Psoas muscle (tissue), 8 donors: Measurements from ENCODE around the gene MAGI2. TPM values are rescaled to one million over a fixed set of nuclear protein-coding genes. Genes with fewer than 3 reads are reported as not detected.
A peak's percentile ranks its signal among the peaks of the same experiment; 100 is the strongest.

Experiments
- ATAC-seq, 4 donors: fragments of 200-7000 bp; cut with Tn5 transposase; one replicate each; pipeline ENCODE4 v1.9.1; 2020; ENCODE audit warnings: moderate library complexity in 3 of 4, mild to moderate bottlenecking in 2 of 4
- DNase-seq, 2 donors: peaks; one replicate each; pipeline ENCODE4 v3.0.0-alpha.2; 2020
- H3K27ac ChIP-seq: fragments of 200-600 bp; one replicate; pipeline ENCODE4 v1.8.0; 2022
- H3K27me3 ChIP-seq, 3 donors: fragments of 200-600 bp in 1 of 3; one replicate each; pipeline versions ENCODE4 v1.6.1 to v1.8.0; 2013 to 2022; ENCODE audit warnings: low read length in 2 of 3, mild to moderate bottlenecking in 2 of 3, moderate library complexity in 1 of 3; ENCODE audit not compliant: insufficient read depth in 3 of 3
- H3K36me3 ChIP-seq, 2 donors: fragments of 200-600 bp in 1 of 2; one replicate each; pipeline versions ENCODE4 v1.6.1 to v1.8.0; 2013 to 2022; ENCODE audit warnings: low read depth in 1 of 2, mild to moderate bottlenecking in 1 of 2, moderate library complexity in 1 of 2; ENCODE audit not compliant: insufficient read depth in 1 of 2
- H3K4me1 ChIP-seq: fragments of 200-600 bp; one replicate; pipeline ENCODE4 v1.8.0; 2022
- H3K4me3 ChIP-seq: fragments of 200-600 bp; one replicate; pipeline ENCODE4 v1.8.0; 2022; ENCODE audit warnings: mild to moderate bottlenecking
- H3K9me3 ChIP-seq: fragments of 200-600 bp; one replicate; pipeline ENCODE4 v1.8.0; 2022
- CTCF ChIP-seq: fragments of 200-600 bp; IDR thresholded peaks from one replicate; pipeline ENCODE4 v1.8.0; 2022; ENCODE audit warnings: antibody characterized with exemption
- WGBS, 3 donors: extraction: QIAGEN DNeasy Blood & Tissue Kit; methylation state at CpG; one replicate each; pipeline versions ENCODE4 v1.1.6 to v1.1.7; 2013; 5-methylcytosine and 5-hydroxymethylcytosine counted together
- intact Hi-C, 2 donors: fragments of 100-400 bp; cut with DNase I; formaldehyde crosslinking; loops; one replicate each; pipeline versions ENCODE4 v1.11.0 to v1.14.2; 2022
- polyA plus RNA-seq, 3 donors: library from polyadenylated mRNA; stranded (reverse); fragments of 200-250 nt; gene quantifications; one replicate each; pipeline ENCODE4 v1.2.3, GENCODE V29; 2013
- total RNA-seq, 4 donors: library from RNA; stranded (reverse); fragmentation: NEBNext Ultra II Directional in 2 of 4; extraction: Animal tissue kit (Norgen Biotek cat#: 25700) in 2 of 4; gene quantifications; one replicate each; pipeline versions ENCODE4 v1.2.1 to v1.2.4, GENCODE V29; 2021 to 2023
- donor health status: healthy with polysubstance abuse.
- donor health status: DM: no; HTN: no; CAD: no; lungs with moderate emphysema.
- donor health status: Bipolar disorder and iron deficiency.
- donor health status: healthy.
- donor health status: DM: yes; HTN: yes; CAD: no.
- donor health status: DM: no; HTN: no; CAD: no.
- donor health status: DM: no; HTN: no; CAD: no.
- donor health status: DM: yes; HTN: yes; CAD: no.

The MAGI2 gene
- total and polyA plus RNA-seq, 7 donors = 0.46 to 2.5 (median 1.4) TPM

DNA sequence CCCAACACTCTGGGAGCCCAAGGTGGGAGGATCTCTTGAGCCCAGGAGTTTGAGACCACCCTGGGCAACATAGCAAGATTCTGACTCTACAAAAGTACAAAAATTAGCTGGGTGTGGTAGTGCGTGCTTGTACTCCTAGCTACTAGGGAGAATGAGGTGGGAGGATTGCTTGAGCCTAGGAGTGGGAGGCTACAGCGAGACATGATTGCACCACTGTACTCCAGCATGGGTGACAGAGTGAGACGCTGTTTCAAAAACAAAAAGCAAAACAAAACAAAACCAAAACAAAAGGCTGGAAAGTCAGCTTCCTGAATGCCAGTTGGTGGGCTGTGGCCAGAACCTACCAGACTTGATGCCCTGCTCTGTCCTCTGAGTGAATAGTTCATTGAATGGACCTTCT lies 1412.0 kb downstream of the MAGI2 start:
- no peak for ATAC-seq
- no peak for DNase-seq
- intact Hi-C loops = no loop called here
- no peaks in the 10 kb centered on the region for H3K4me1 ChIP-seq
- TF ChIP-seq CTCF = no peak
- no peaks in the 10 kb centered on the region for H3K36me3 ChIP-seq
- no peaks in the 10 kb centered on the region for H3K27me3 ChIP-seq
- no peak overlapping the region for H3K4me3 ChIP-seq
- no peaks in the 10 kb centered on the region for H3K9me3 ChIP-seq
- 91 to 95% (median 92%) methylated on average over 3 of the region's 3 CpGs for WGBS, 3 donors
- H3K27ac ChIP-seq = no peak overlapping the region

DNA sequence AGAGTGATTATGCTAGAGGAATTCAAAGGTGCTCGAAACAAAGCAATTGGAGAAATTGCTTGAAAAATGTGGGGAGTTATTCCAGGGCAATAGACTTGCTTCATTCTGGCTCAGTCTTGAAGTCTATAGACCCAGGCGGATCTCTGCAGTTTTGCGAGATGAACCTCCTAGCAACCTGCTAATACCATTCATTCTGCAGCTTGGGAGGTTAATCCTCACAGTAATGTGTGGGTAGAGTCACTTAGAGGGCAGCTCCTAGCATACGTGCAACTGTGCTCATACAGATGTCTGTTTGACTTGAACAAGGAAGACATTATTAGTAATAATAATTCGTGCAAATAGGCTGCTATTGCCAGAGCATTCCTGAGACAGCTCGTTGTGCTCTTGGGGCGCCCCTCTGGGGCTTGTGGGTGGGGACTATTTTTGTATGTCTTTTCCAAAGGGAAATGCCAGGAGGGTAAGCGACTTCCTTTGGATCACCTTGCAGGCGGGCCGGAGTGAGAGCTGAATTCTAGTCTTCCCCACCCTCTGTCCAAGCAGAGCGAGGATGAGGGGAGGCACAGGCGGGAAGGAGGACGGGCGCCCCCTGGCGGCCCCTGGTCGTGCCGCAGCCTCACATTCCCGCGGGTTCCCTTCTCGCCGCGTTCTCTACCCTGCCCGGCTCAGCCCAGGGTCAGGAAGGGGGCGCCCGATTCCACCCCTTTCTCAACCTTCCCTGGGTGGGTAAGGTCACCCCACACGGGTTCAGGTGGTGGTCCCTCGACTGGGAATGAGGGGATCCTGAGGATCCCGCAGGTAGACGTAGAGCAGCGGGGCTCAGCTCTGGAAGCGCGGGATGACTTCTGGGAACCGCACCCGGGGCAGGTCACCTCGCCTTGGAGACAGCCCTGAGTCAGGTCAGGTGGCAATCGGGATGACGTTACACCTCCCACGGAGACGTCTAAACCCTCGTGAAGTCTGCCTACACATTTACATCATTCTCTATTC lies 1413.4 kb downstream of the MAGI2 start:
- intact Hi-C loops = no loop called here
- no peak overlapping the region for H3K27ac ChIP-seq
- 37 to 45% (median 43%) methylated on average over 40 of the region's 40 CpGs for WGBS, 3 donors
- ATAC-seq (peak in 2 of 4 donors; percentile 68 to 75), DNase-seq (peak; percentile 23 to 61)
- H3K36me3 ChIP-seq = no peaks in the 10 kb centered on the region
- no peaks in the 10 kb centered on the region for H3K4me1 ChIP-seq
- H3K4me3 ChIP-seq = no peak overlapping the region
- peak; percentile 47 for TF ChIP-seq CTCF
- no peaks in the 10 kb centered on the region for H3K9me3 ChIP-seq
- no peaks in the 10 kb centered on the region for H3K27me3 ChIP-seq

- H3K9me3 ChIP-seq = no peaks in the 10 kb centered on the region
- TF ChIP-seq CTCF = no peak
- H3K4me3 ChIP-seq = no peak overlapping the region
- H3K27ac ChIP-seq = no peak overlapping the region
- H3K4me1 ChIP-seq = no peaks in the 10 kb centered on the region
- intact Hi-C loops = no loop called here
- no peaks in the 10 kb centered on the region for H3K36me3 ChIP-seq
- WGBS, 3 donors = 67 to 70% (median 67%) methylated on average over 7 of the region's 7 CpGs
- no peak for ATAC-seq
- no peaks in the 10 kb centered on the region for H3K27me3 ChIP-seq
- DNase-seq = no peak
Measured at GRCh38 chr7:78038465-78039080, 1414.9 kb downstream of the MAGI2 start.

DNA sequence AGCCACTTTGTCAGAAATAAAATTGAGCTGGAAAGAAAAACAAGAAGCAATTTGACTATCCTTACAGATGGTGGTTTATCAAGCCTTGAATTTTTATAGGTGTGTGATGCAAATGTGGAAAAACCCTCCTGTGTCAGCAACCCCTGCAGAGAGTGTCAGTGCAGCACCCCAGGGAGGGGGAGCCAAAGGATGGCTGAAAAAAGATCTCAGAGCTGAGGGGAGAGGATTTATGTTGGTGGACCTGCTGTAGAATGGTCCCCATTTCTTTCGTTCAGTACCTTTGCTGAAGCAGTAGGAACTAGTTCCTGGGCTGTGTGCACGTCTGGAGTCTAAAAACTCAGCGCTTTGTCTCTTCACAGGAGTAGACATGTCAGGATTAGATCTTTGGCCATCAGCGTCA lies 1415.9 kb downstream of the MAGI2 start:
- no peaks in the 10 kb centered on the region for H3K4me1 ChIP-seq
- H3K4me3 ChIP-seq = no peak overlapping the region
- no peaks in the 10 kb centered on the region for H3K36me3 ChIP-seq
- H3K27me3 ChIP-seq = no peaks in the 10 kb centered on the region
- ATAC-seq (no peak), DNase-seq (no peak)
- intact Hi-C loops = no loop called here
- 79 to 81% (median 81%) methylated on average over 4 of the region's 4 CpGs for WGBS, 3 donors
- no peak for TF ChIP-seq CTCF
- H3K9me3 ChIP-seq = no peaks in the 10 kb centered on the region
- H3K27ac ChIP-seq = no peak overlapping the region
